GM12891 (cell line): ENCODE data around the gene PARVB.

Experiments
- PAX5 ChIP-seq: IDR thresholded peaks from 2 replicates; pipeline ENCODE4 v1.6.1; 2011; ENCODE audit warnings: low read length, moderate library complexity, mild to moderate bottlenecking; ENCODE audit not compliant: insufficient read depth, severe bottlenecking
- POLR2A ChIP-seq: IDR thresholded peaks from 2 replicates; pipeline ENCODE4 v1.6.1; 2011; ENCODE audit warnings: low read depth, low read length, control low read depth
- POLR2AphosphoS5 ChIP-seq: IDR thresholded peaks from 2 replicates; pipeline ENCODE4 v1.6.1; 2011; ENCODE audit warnings: low read depth, low read length, control low read depth
- POU2F2 ChIP-seq: IDR thresholded peaks from 2 replicates; pipeline ENCODE4 v1.6.1; 2011; ENCODE audit warnings: low read depth, mild to moderate bottlenecking, control low read depth, low read length, moderate library complexity
- TAF1 ChIP-seq: IDR thresholded peaks from 2 replicates; pipeline ENCODE4 v1.6.1; 2011; ENCODE audit warnings: low read depth, low read length, control low read depth

GRCh38 chr22:44092636-44093220 is 68.6 kb downstream of the PARVB start:
- TF ChIP-seq POLR2A (no peak), POLR2AphosphoS5 (no peak), TAF1 (no peak), POU2F2 (no peak), PAX5 (no peak)
